Measurements from ENCODE around the gene BRD1. TPM values are rescaled to one million over a fixed set of nuclear protein-coding genes. Genes with fewer than 3 reads are reported as not detected.

Gene BRD1
- total and polyA plus RNA-seq, 8 donors, result 10.0 to 92.4 (median 30.4) TPM

DNA sequence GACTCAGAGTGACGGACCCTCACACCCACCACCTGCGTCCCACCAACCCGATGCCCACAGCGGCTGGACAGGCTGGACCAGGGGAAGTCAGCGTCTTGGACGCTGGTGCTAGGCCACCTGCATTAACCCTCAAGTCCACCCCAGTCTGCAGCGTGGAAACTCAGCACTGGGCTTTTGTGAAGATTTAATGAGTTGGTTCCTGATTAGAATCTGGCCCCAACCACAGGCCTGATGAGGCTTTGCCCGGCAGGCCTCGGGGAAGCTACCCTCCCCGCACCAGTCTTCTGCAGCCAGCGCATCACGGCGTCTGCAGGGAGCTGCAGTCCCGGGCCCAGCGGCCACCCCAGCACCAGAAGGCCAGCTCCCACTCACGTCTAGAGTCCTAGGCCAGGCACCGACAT lies 101.0 kb downstream of the BRD1 start:
- Histone ChIP-seq H3K4me3 (no peak overlapping the region), H3K4me1 (peaks cover 0 to 13% (median 7%) of the 10 kb centered on the region in 4 donors), H3K27ac (no peak overlapping the region), H3K36me3 (no peaks in the 10 kb centered on the region), H3K9me3 (peaks cover 0 to under 1% (median 0%) of the 10 kb centered on the region in 4 donors), H3K27me3 (peaks cover 0 to 91% (median 47%) of the 10 kb centered on the region in 3 donors)
- TF ChIP-seq EP300 (IDR thresholded peaks at IDR 0.05), result no peak
- no peak for TF ChIP-seq POLR2A (IDR thresholded peaks at IDR 0.05)
- no peak for TF ChIP-seq POLR2AphosphoS5 (IDR thresholded peaks at IDR 0.05)
- TF ChIP-seq, protein P1, sequence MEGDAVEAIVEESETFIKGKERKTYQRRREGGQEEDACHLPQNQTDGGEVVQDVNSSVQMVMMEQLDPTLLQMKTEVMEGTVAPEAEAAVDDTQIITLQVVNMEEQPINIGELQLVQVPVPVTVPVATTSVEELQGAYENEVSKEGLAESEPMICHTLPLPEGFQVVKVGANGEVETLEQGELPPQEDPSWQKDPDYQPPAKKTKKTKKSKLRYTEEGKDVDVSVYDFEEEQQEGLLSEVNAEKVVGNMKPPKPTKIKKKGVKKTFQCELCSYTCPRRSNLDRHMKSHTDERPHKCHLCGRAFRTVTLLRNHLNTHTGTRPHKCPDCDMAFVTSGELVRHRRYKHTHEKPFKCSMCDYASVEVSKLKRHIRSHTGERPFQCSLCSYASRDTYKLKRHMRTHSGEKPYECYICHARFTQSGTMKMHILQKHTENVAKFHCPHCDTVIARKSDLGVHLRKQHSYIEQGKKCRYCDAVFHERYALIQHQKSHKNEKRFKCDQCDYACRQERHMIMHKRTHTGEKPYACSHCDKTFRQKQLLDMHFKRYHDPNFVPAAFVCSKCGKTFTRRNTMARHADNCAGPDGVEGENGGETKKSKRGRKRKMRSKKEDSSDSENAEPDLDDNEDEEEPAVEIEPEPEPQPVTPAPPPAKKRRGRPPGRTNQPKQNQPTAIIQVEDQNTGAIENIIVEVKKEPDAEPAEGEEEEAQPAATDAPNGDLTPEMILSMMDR (IDR thresholded peaks at IDR 0.05), result no peak
- intact Hi-C loops (cut with DNase I; ENCODE audit: low total_unique reads), result no loop called here
- DNase-seq, result no peak
- 74 to 81% (median 75%) methylated on average over 13 to 17 of the region's 17 CpGs for WGBS, 5 donors

DNA sequence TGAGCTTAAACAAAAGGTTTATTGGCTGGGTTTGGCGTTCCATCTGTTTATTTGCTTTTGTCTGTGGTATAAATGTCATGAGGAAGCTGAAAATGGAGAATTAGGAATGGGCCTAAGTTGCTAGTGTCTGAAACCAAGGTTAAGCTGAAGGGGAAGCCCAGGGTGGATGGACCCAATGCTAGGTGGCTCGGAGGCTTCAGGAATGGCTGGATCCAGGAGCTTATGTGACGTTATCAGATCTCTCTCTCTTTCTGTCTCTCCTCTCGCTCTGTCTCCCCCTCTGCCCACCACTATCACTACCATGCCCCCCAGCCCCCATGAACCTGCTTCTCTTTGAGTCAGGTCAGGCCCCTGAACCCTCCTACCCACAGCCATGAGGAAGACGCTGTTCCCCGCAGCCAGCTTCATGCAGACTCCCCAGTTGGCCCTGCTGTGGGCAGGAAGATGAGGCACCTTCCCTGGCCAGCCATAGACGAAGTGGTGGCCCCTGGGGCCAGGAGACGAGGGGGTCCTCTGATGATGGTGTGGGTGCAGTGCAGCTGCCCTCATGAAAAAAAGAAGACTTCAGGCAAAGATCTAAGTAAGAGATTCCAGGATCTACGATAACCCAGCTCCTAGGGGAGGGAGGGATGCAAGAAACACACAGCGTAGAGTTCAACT lies 101.5 kb downstream of the BRD1 start:
- peaks cover 0 to 91% (median 47%) of the 10 kb centered on the region in 3 donors for H3K27me3 ChIP-seq
- no peaks in the 10 kb centered on the region for H3K36me3 ChIP-seq
- no peak overlapping the region for H3K4me3 ChIP-seq
- no peak overlapping the region for H3K27ac ChIP-seq
- H3K4me1 ChIP-seq, result peaks cover 0 to 13% (median 7%) of the 10 kb centered on the region in 4 donors
- intact Hi-C loops (cut with DNase I; ENCODE audit: low total_unique reads), result no loop called here
- TF ChIP-seq POLR2A (IDR thresholded peaks at IDR 0.05) (no peak), POLR2AphosphoS5 (IDR thresholded peaks at IDR 0.05) (no peak)
- TF ChIP-seq, protein P1 (IDR thresholded peaks at IDR 0.05), result no peak
- no peaks in the 10 kb centered on the region for H3K9me3 ChIP-seq
- no peak for DNase-seq
- 74 to 78% (median 75%) methylated on average over 10 of the region's 10 CpGs for WGBS, 5 donors

DNA sequence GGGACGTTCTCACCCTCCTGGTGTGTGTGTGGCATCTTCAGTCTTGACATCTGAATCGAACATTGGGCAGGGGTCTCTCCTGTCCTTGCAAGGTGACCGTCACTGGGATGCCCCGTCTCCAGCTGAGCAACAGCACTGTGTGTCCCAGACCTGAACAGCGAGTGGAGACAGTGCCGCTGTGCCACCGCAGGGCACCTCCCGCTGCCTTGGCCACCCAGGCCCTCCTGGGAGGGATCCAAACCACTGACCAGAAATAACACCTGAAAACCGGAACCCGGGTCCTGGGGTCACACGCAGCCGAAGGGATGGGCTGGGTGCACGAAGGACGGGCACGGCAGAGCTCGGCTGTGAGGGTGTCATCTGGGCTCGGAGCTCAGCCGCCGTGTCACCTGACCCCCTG lies 102.2 kb downstream of the BRD1 start:
- intact Hi-C loops (cut with DNase I; ENCODE audit: low total_unique reads), result no loop called here
- H3K9me3 ChIP-seq, result no peaks in the 10 kb centered on the region
- peaks cover 0 to 13% (median 7%) of the 10 kb centered on the region in 4 donors for H3K4me1 ChIP-seq
- DNase-seq, result no peak
- WGBS, 5 donors, result 79 to 88% (median 84%) methylated on average over 3 to 19 of the region's 19 CpGs
- H3K27me3 ChIP-seq, result peaks cover 0 to 90% (median 47%) of the 10 kb centered on the region in 3 donors
- H3K27ac ChIP-seq, result no peak overlapping the region
- no peaks in the 10 kb centered on the region for H3K36me3 ChIP-seq
- no peak overlapping the region for H3K4me3 ChIP-seq
- TF ChIP-seq, protein P1 (IDR thresholded peaks at IDR 0.05), result no peak
- no peak for TF ChIP-seq POLR2A (IDR thresholded peaks at IDR 0.05)
- TF ChIP-seq POLR2AphosphoS5 (IDR thresholded peaks at IDR 0.05), result no peak
- TF ChIP-seq EP300 (IDR thresholded peaks at IDR 0.05), result no peak

DNA sequence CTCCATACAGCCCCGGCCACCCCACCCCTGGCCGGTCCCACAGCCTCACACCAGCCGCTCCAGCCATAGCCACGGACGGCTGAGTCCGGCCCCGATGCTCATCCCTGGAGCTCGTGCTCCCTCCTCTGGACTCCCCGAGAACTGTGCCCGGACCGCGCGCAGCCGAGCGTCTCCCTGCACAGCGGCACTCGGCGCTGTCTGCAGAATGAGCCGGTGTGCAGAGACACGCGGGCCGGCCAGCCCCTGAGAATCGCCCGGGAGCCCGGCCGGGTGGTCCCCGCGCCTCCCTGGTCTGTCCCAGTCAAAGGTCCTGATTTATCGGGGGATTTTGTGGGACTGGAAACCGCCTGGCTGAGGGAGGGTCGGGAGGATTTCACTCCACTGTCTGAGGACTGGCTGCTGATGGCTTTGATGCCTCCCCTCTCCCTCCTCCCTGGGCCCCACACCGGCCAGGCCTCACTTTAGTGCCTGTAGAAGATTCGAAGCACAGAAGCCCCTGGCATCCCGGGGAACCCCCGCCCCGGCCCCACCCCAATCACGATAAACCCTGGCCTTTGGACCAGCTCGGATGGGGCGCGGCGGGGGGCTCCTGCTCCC lies 102.7 kb downstream of the BRD1 start:
- peak overlapping the region; percentile 18 to 38 (median 30) for H3K4me3 ChIP-seq
- H3K4me1 ChIP-seq, result peaks cover 0 to 13% (median 7%) of the 10 kb centered on the region in 4 donors
- H3K9me3 ChIP-seq, result no peaks in the 10 kb centered on the region
- peak; percentile 40 to 79 for DNase-seq
- intact Hi-C loops (cut with DNase I; ENCODE audit: low total_unique reads), result no loop called here
- no peak for TF ChIP-seq POLR2AphosphoS5 (IDR thresholded peaks at IDR 0.05)
- TF ChIP-seq POLR2A (IDR thresholded peaks at IDR 0.05), result no peak
- TF ChIP-seq, protein P1 (IDR thresholded peaks at IDR 0.05), result peak in 3 of 7 experiments; percentile 40 to 44 (median 42)
- no peaks in the 10 kb centered on the region for H3K36me3 ChIP-seq
- 1 to 20% (median 15%) methylated on average over 20 to 41 of the region's 41 CpGs for WGBS, 5 donors
- no peak overlapping the region for H3K27ac ChIP-seq
- peaks cover 0 to 91% (median 47%) of the 10 kb centered on the region in 3 donors for H3K27me3 ChIP-seq
